T-helper 17 cell (primary cell): ENCODE measurements around the gene RBBP8. TPM values are rescaled to one million over a fixed set of nuclear protein-coding genes. Genes with fewer than 3 reads are reported as not detected.
A peak's percentile ranks its signal among the peaks of the same experiment; 100 is the strongest.

Source experiments
- ATAC-seq: fragments of 150-1000 bp; cut with Tn5 transposase; 2 replicates; pipeline ENCODE4 v1.10.0; 2021; ENCODE audit warnings: mild to moderate bottlenecking, moderate library complexity
- DNase-seq, 3 donors: peaks; one replicate each; pipeline versions ENCODE4 v3.0.0 to v3.0.0-alpha.2; 2020 to 2021
- H3K9me3 ChIP-seq: one replicate; pipeline ENCODE4 v1.7.0; 2013; ENCODE audit warnings: low read length, mild to moderate bottlenecking; ENCODE audit not compliant: control insufficient read depth, poor library complexity, severe bottlenecking
- H3K27ac Mint-ChIP-seq: one replicate; pipeline ENCODE4 v1.8.0; 2022; ENCODE audit warnings: mild to moderate bottlenecking, moderate library complexity, mixed read lengths
- H3K27me3 Mint-ChIP-seq: one replicate; pipeline ENCODE4 v1.8.0; 2022; ENCODE audit warnings: mixed read lengths
- H3K36me3 Mint-ChIP-seq: one replicate; pipeline ENCODE4 v1.8.0; 2022; ENCODE audit warnings: low read depth, mixed read lengths
- H3K4me1 Mint-ChIP-seq: one replicate; pipeline ENCODE4 v1.8.0; 2022; ENCODE audit warnings: mild to moderate bottlenecking, mixed read lengths
- H3K4me3 Mint-ChIP-seq: one replicate; pipeline ENCODE4 v1.8.0; 2022; ENCODE audit warnings: mild to moderate bottlenecking, moderate library complexity, mixed read lengths
- total RNA-seq, 4 donors: library from RNA in 2 of 4; stranded (reverse) in 2 of 4; gene quantifications; one replicate each; pipeline ENCODE4 v1.2.3 and lab custom pipeline; 2022 to 2026

The RBBP8 gene
- total RNA-seq, 2 donors from 2014 or later = 3.3 to 3.8 TPM

DNA sequence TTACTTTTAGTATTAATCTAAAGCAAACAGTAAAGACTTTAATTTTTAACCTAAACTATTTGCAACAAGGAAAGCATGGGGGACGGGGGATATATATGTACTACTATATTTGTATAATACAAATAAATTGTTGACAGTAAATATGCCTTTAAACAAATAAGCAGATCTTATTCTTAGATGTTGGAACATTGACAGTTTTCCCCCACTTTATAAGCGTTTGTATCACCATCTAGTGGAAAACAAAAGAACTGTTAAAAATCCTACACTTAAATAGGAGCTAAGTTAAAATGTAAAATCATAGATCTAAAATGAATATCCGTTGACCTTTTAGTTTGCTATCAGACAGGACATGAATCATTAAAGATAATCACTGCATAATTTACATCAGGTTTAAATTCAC, 50.0 kb downstream of the RBBP8 start:
- Mint-ChIP-seq H3K27me3 (peaks cover 5% of the 10 kb centered on the region), H3K27ac (no peak overlapping the region), H3K36me3 (peaks cover 6% of the 10 kb centered on the region), H3K4me1 (peaks cover 10% of the 10 kb centered on the region), H3K4me3 (no peak overlapping the region)
- H3K9me3 ChIP-seq = no peaks in the 10 kb centered on the region
- DNase-seq (no peak), ATAC-seq (peak; percentile 37)

DNA sequence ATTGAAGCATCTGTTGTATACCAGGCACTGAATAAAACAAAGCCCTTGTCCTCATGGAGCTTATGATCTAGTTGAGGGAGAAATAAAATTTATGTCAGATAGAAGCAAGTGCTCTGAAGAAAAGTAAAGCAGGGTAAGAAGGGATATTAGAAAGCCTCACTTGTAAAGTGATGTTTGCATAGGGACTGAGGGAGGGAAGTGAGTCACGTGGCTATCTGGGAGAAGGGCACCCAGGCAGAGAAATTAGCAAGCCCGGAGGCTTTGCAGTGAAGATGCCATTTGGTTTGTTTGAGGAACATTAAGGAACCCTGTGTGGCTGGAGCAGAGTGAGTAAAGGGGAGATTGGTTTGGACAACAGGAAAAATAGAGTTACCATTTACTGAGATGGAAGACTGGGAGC, 52.1 kb downstream of the RBBP8 start:
- ATAC-seq = no peak
- no peak overlapping the region for H3K27ac Mint-ChIP-seq
- H3K4me3 Mint-ChIP-seq = no peak overlapping the region
- H3K4me1 Mint-ChIP-seq = peaks cover 6% of the 10 kb centered on the region
- DNase-seq = no peak
- peaks cover 5% of the 10 kb centered on the region for H3K27me3 Mint-ChIP-seq
- no peaks in the 10 kb centered on the region for H3K9me3 ChIP-seq
- peaks cover 5% of the 10 kb centered on the region for H3K36me3 Mint-ChIP-seq

- no peaks in the 10 kb centered on the region for H3K4me1 Mint-ChIP-seq
Observed at GRCh38 chr18:22987547-22988189, 54.5 kb downstream of the RBBP8 start.

DNA sequence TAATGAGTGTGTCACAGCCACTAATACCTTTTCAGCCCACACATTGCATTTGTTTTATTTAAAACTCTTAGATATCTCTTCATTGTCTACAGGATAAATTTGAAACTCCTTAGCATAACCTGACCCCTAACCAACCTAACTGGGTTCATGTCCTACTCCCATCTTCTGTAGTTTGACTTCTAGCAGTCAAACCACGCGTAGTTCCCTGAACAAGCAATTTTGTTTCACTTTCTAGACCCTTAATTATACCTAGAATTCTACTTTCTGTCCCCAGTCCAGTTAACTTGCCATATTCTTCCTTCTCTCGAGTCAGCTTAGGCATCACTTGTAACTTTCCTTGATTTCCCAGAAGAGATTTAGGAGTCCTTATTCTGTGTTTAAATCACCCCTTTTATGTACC, 55.1 kb downstream of the RBBP8 start:
- Mint-ChIP-seq H3K27ac (no peak overlapping the region), H3K27me3 (no peaks in the 10 kb centered on the region), H3K4me3 (no peak overlapping the region), H3K4me1 (no peaks in the 10 kb centered on the region), H3K36me3 (peaks cover 3% of the 10 kb centered on the region)
- no peak for DNase-seq
- no peak for ATAC-seq
- H3K9me3 ChIP-seq = no peaks in the 10 kb centered on the region

More at GRCh38 chr18:22987547-22988189, 54.5 kb downstream of the RBBP8 start:
- no peak for DNase-seq
- H3K9me3 ChIP-seq = no peaks in the 10 kb centered on the region
- no peak overlapping the region for H3K27ac Mint-ChIP-seq
- no peaks in the 10 kb centered on the region for H3K27me3 Mint-ChIP-seq
- H3K36me3 Mint-ChIP-seq = peaks cover 3% of the 10 kb centered on the region
- no peak for ATAC-seq
- no peak overlapping the region for H3K4me3 Mint-ChIP-seq

GRCh38 chr18:22998344-22998743, 65.2 kb downstream of the RBBP8 start:
- no peaks in the 10 kb centered on the region for H3K9me3 ChIP-seq
- Mint-ChIP-seq H3K27ac (no peak overlapping the region), H3K27me3 (no peaks in the 10 kb centered on the region), H3K4me1 (peaks cover 3% of the 10 kb centered on the region), H3K36me3 (no peaks in the 10 kb centered on the region), H3K4me3 (no peak overlapping the region)
- DNase-seq (no peak), ATAC-seq (no peak)

GRCh38 chr18:22999212-22999611, 66.1 kb downstream of the RBBP8 start:
- Mint-ChIP-seq H3K36me3 (no peaks in the 10 kb centered on the region), H3K27ac (no peak overlapping the region), H3K4me3 (no peak overlapping the region), H3K27me3 (no peaks in the 10 kb centered on the region), H3K4me1 (peaks cover 3% of the 10 kb centered on the region)
- ATAC-seq (no peak), DNase-seq (no peak)
- no peaks in the 10 kb centered on the region for H3K9me3 ChIP-seq

DNA sequence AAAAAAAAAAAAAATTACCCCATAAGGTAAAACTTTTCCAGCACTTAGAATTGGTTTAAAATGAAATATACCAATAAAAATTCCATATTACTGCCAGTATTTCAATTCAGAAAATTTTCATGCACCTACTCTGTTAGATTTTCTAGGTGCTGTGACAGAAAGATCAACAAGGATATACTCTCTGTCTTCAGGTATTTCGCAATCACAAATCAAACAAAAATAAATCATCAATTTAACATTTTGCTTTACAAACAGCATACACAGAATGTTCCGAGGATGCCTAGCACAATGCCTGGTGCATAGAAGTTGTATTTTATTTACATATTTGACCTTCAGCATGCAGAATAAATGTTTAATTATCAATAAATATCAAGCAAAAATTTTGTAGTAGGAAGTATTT, 66.5 kb downstream of the RBBP8 start:
- no peak overlapping the region for H3K27ac Mint-ChIP-seq
- no peaks in the 10 kb centered on the region for H3K9me3 ChIP-seq
- DNase-seq = no peak
- H3K4me1 Mint-ChIP-seq = peaks cover 3% of the 10 kb centered on the region
- no peaks in the 10 kb centered on the region for H3K36me3 Mint-ChIP-seq
- ATAC-seq = no peak
- no peaks in the 10 kb centered on the region for H3K27me3 Mint-ChIP-seq
- H3K4me3 Mint-ChIP-seq = no peak overlapping the region

GRCh38 chr18:23003289-23003688, 70.2 kb downstream of the RBBP8 start:
- no peaks in the 10 kb centered on the region for H3K9me3 ChIP-seq
- H3K27me3 Mint-ChIP-seq = no peaks in the 10 kb centered on the region
- no peak overlapping the region for H3K27ac Mint-ChIP-seq
- no peak overlapping the region for H3K4me3 Mint-ChIP-seq
- no peaks in the 10 kb centered on the region for H3K36me3 Mint-ChIP-seq
- peaks cover 3% of the 10 kb centered on the region for H3K4me1 Mint-ChIP-seq
- DNase-seq (no peak), ATAC-seq (no peak)

DNA sequence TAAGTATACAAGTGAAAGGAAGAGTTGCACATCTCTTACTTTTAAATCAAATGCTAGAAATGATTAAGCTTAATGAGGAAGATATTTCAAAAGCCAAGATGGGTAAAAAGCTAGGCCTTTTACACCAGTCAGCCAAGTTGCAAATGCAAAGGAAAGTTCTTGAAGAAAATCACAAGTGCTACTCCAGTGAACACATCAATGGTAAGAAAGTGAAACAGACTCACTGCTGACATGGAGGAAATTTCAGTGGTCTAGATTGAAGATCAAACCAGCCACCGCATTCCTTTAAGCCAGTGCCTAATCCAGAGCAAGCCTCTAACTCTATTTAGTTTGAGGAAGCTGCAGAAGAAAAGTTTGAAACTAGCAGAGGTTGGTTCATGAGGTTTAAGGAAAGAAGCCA, 79.1 kb downstream of the RBBP8 start:
- H3K36me3 Mint-ChIP-seq = no peaks in the 10 kb centered on the region
- peaks cover 8% of the 10 kb centered on the region for H3K4me1 Mint-ChIP-seq
- no peak overlapping the region for H3K4me3 Mint-ChIP-seq
- no peaks in the 10 kb centered on the region for H3K9me3 ChIP-seq
- no peaks in the 10 kb centered on the region for H3K27me3 Mint-ChIP-seq
- no peak overlapping the region for H3K27ac Mint-ChIP-seq
- no peak for DNase-seq
- no peak for ATAC-seq

DNA sequence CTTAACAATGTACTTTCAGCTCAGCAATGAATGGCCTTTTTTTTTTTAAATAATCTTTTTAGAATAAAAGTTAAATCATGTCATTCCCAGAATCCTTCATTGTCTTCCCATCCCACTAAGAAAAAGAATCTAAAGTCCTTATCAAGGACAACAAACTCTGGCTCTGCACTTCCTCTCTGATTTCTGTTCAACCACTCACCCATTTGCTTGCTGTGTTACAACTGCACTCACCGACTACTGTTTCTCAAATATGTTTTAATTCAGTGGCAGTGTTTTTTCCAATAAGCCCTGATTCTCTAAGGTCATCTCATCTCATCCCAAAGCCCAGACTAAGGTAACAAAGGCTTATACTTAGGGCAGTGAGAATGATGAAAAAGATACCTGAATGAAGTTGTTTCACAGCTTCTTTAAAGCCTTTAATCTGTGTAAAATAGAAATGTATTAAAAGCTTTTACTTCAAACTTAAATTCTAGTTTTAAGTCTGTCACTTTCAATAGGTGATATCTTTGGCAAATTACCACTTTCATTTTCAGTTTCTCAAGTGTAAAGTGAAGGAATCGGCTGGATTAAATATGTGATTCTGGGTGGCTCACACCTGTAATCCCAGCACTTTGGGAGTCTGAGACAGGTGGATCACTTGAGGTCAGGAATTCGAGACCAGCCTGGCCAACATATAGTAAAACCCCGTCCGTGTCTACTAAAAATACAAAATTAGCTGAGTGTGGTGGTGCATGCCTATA, 87.6 kb downstream of the RBBP8 start:
- ATAC-seq (no peak), DNase-seq (no peak)
- no peaks in the 10 kb centered on the region for H3K27me3 Mint-ChIP-seq
- peaks cover 12% of the 10 kb centered on the region for H3K4me1 Mint-ChIP-seq
- peak overlapping the region; percentile 92 for H3K27ac Mint-ChIP-seq
- peaks cover 3% of the 10 kb centered on the region for H3K36me3 Mint-ChIP-seq
- H3K9me3 ChIP-seq = no peaks in the 10 kb centered on the region
- peak overlapping the region; percentile 41 for H3K4me3 Mint-ChIP-seq

DNA sequence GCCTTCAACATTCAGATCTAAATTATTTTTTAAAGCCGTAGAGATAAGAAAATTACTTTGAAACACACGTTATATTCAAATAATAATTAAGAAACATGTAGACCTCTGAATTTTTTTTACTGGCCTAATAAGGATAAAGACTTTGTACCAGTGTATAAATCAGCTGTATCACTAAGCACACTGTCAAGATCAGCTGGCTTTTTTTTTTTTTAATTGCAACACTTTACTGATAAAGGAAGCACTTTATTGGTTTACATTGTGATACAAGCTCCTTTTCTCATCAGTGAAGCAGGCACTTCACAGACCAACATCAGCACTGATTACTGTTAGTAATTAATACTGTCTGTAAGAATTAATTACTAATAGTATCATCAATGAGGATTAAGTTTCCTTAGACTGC, 88.5 kb downstream of the RBBP8 start:
- H3K36me3 Mint-ChIP-seq = peaks cover 3% of the 10 kb centered on the region
- H3K4me3 Mint-ChIP-seq = peak overlapping the region; percentile 41
- peaks cover 12% of the 10 kb centered on the region for H3K4me1 Mint-ChIP-seq
- H3K27ac Mint-ChIP-seq = peak overlapping the region; percentile 92
- DNase-seq = no peak
- no peaks in the 10 kb centered on the region for H3K9me3 ChIP-seq
- no peaks in the 10 kb centered on the region for H3K27me3 Mint-ChIP-seq
- no peak for ATAC-seq

- no peak overlapping the region for H3K4me3 Mint-ChIP-seq
- H3K27me3 Mint-ChIP-seq = no peaks in the 10 kb centered on the region
- no peak overlapping the region for H3K27ac Mint-ChIP-seq
- H3K9me3 ChIP-seq = no peaks in the 10 kb centered on the region
- no peaks in the 10 kb centered on the region for H3K36me3 Mint-ChIP-seq
- ATAC-seq (no peak), DNase-seq (no peak)
- H3K4me1 Mint-ChIP-seq = peaks cover 2% of the 10 kb centered on the region
Observed at GRCh38 chr18:23032030-23032582, 99.0 kb downstream of the RBBP8 start.

- Mint-ChIP-seq H3K4me3 (no peak overlapping the region), H3K4me1 (peaks cover 2% of the 10 kb centered on the region), H3K27ac (no peak overlapping the region), H3K36me3 (no peaks in the 10 kb centered on the region), H3K27me3 (no peaks in the 10 kb centered on the region)
- ATAC-seq (no peak), DNase-seq (no peak)
- H3K9me3 ChIP-seq = no peaks in the 10 kb centered on the region
Observed at GRCh38 chr18:23033056-23033455, 99.9 kb downstream of the RBBP8 start.
